GM12892 (cell line): ENCODE results near the gene SIGLECL1.

Source experiments
- POLR2AphosphoS5 ChIP-seq: IDR thresholded peaks from 2 replicates; pipeline ENCODE4 v1.6.1; 2011; ENCODE audit warnings: low read depth, low read length, control low read depth
- TAF1 ChIP-seq: IDR thresholded peaks from 2 replicates; pipeline ENCODE4 v1.6.1; 2011; ENCODE audit warnings: low read depth, mild to moderate bottlenecking, control low read depth, low read length, borderline replicate concordance

DNA sequence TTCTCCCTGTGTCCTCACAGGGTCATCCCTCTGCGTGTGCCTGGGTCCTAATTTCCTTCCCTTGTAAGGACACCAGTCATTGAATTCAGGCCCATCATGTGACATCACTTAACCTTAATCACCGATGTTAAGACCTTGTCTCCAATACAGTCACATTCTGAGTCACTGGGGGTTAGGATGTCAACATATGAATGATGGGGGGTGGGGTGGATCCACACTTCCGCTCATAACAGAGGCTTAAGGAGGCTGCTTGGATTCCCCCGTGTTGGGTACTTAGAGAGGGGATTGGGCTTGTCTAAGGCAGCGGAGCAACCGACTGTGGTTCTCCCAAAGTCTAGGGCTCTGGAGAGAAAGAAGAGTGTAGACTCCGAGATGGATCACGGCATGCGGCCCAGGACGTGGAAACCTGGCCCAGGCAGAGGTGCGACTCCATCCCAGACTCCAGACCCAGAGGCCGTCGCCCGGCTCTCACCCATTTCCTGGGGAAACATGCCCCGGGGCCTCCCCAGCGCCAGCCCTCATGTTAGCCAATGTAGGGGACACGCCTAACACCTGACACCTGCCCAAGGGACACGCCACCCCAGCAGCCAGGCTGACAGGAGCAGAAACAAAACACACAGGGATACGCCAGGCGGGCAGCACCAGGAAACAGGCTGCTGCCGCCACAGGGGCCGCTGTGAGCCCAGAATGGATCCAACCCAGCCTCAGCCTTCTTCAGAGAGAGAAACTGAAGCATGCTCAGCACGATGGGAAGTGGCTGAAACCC, 43.5 kb downstream of the SIGLECL1 start:
- no peak for TF ChIP-seq POLR2AphosphoS5
- TF ChIP-seq TAF1 = no peak
